ENCODE data around the gene ZNF76.

DNA sequence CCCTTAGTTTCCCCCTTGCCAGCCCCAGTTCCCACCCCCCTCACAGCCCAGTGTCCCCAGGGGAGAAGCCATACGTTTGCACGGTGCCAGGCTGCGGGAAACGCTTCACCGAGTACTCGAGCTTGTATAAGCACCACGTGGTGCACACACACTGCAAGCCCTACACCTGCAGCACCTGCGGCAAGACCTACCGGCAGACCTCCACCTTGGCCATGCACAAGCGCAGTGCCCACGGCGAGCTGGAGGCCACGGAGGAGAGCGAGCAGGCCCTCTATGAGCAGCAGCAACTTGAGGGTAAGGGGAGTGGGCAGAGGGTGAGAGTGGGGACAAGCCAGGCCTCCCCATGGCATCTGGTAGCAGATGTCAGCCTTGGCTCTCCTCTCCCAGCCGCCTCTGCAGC is 33.0 kb downstream of the ZNF76 start:
- TF ChIP-seq CTCF (IDR thresholded peaks at IDR 0.05; ENCODE audit: extremely low read depth in 1 of 2, insufficient read depth in 1 of 2, low read depth in 1 of 2, low read length in 2 of 2) = no peak
- TF ChIP-seq MAX (IDR thresholded peaks at IDR 0.05; ENCODE audit: insufficient read depth, insufficient read length) = no peak
- no peak for TF ChIP-seq POLR2A (IDR thresholded peaks at IDR 0.05; ENCODE audit: low read depth, low read length)
- TF ChIP-seq MYC (IDR thresholded peaks at IDR 0.05; ENCODE audit: low read depth, low read length) = no peak
